ENCODE results near the gene ELAPOR2. TPM values are rescaled to one million over a fixed set of nuclear protein-coding genes. Genes with fewer than 3 reads are reported as not detected.

The ELAPOR2 gene
- total RNA-seq, 1 donor from 2014 or later = 18.3 TPM

Other genes with a start within 250 kb of the ELAPOR2 start
- gene DMTF1, start 92.8 kb upstream of the ELAPOR2 start, total RNA-seq = 147 TPM
- gene TMEM243, start 160.1 kb upstream of the ELAPOR2 start, total RNA-seq = 24.6 TPM

All from sciatic nerve (tissue), 1 donor.